ENCODE results near the gene POLR1D. TPM values are rescaled to one million over a fixed set of nuclear protein-coding genes. Genes with fewer than 3 reads are reported as not detected.

POLR1D gene
- total RNA-seq, 2 experiments from 2014 or later, result 197 to 200 TPM

DNA sequence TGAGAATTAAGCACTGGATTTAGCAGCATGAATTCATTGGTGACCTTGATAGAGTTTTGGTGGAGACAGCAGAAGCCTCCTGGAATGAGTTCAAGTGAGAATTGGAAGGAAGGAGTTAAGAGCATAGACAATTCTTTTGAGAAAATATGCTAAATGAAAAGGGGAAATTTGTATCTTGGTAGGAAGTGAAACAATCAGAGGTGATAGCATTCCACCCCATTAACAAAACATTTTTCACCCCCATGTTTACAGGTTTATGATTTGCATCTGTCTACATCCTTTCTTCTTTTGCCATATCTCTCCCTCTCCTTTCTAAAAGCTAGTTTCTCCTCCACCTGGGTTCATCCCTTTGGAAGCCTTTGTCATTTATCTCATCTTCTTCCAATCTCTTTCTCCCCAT is 28.8 kb upstream of the POLR1D start:
- ATAC-seq (ENCODE audit: poor library complexity) (no peak), DNase-seq (no peak)
- Histone ChIP-seq H3K4me1 (ENCODE audit: insufficient read depth, low read length) (no peaks in the 10 kb centered on the region), H3K4me3 (ENCODE audit: low read length) (no peak overlapping the region), H3K27ac (ENCODE audit: low read depth in 1 of 2, low read length in 2 of 2) (no peak overlapping the region), H3K27me3 (ENCODE audit: control insufficient read depth in 1 of 2, insufficient read depth in 2 of 2, low read length in 2 of 2) (no peaks in the 10 kb centered on the region), H3K36me3 (ENCODE audit: insufficient read depth, low read length) (no peaks in the 10 kb centered on the region), H3K9me3 (ENCODE audit: control insufficient read depth in 1 of 2, insufficient read depth in 1 of 2, low read length in 2 of 2) (no peaks in the 10 kb centered on the region)
- Mint-ChIP-seq H3K27ac (no peak overlapping the region), H3K36me3 (ENCODE audit: low read depth) (peaks cover 4% of the 10 kb centered on the region), H3K4me1 (ENCODE audit: low read depth) (peaks cover 5% of the 10 kb centered on the region), H3K4me3 (no peak overlapping the region), H3K27me3 (no peaks in the 10 kb centered on the region), H3K9me3 (peaks cover 4% of the 10 kb centered on the region)
- intact Hi-C loops (cut with DNase I, micrococcal nuclease), result no loop called here
- ChIA-PET POLR2A (no interaction called here), CTCF (no interaction called here)
- TF ChIP-seq, protein P1, sequence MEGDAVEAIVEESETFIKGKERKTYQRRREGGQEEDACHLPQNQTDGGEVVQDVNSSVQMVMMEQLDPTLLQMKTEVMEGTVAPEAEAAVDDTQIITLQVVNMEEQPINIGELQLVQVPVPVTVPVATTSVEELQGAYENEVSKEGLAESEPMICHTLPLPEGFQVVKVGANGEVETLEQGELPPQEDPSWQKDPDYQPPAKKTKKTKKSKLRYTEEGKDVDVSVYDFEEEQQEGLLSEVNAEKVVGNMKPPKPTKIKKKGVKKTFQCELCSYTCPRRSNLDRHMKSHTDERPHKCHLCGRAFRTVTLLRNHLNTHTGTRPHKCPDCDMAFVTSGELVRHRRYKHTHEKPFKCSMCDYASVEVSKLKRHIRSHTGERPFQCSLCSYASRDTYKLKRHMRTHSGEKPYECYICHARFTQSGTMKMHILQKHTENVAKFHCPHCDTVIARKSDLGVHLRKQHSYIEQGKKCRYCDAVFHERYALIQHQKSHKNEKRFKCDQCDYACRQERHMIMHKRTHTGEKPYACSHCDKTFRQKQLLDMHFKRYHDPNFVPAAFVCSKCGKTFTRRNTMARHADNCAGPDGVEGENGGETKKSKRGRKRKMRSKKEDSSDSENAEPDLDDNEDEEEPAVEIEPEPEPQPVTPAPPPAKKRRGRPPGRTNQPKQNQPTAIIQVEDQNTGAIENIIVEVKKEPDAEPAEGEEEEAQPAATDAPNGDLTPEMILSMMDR (IDR thresholded peaks at IDR 0.05), result no peak

DNA sequence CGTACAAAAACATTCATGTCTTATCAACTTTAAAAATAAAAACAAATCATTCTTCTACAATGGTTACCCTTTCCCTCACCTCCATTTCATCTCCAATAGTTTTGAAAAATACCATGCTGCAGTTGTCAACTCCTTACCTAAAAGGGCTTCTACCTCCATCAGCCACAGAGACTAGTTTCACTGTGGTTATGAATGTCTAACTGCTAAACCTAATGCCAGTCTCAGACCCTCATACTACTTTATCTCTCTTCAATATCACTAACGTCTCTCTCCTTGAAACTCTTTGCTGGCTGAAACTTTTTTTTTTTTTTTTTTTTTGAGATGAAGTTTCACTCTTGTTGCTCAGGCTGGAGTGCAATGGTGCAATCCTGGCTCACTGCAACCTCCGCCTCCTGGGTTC is 28.4 kb upstream of the POLR1D start:
- Histone ChIP-seq H3K9me3 (ENCODE audit: control insufficient read depth in 1 of 2, insufficient read depth in 1 of 2, low read length in 2 of 2) (no peaks in the 10 kb centered on the region), H3K4me1 (ENCODE audit: insufficient read depth, low read length) (no peaks in the 10 kb centered on the region), H3K4me3 (ENCODE audit: low read length) (no peak overlapping the region), H3K27ac (ENCODE audit: low read depth in 1 of 2, low read length in 2 of 2) (no peak overlapping the region), H3K36me3 (ENCODE audit: insufficient read depth, low read length) (no peaks in the 10 kb centered on the region), H3K27me3 (ENCODE audit: control insufficient read depth in 1 of 2, insufficient read depth in 2 of 2, low read length in 2 of 2) (no peaks in the 10 kb centered on the region)
- ATAC-seq (ENCODE audit: poor library complexity), result no peak
- Mint-ChIP-seq H3K27ac (no peak overlapping the region), H3K4me1 (ENCODE audit: low read depth) (peaks cover 2% of the 10 kb centered on the region), H3K4me3 (no peak overlapping the region), H3K27me3 (no peaks in the 10 kb centered on the region), H3K9me3 (peaks cover 2% of the 10 kb centered on the region), H3K36me3 (ENCODE audit: low read depth) (peaks cover 2% of the 10 kb centered on the region)
- intact Hi-C loops (cut with DNase I, micrococcal nuclease), result no loop called here
- ChIA-PET CTCF (no interaction called here), POLR2A (no interaction called here)
- DNase-seq, result no peak
- TF ChIP-seq, protein P1 (IDR thresholded peaks at IDR 0.05), result no peak

DNA sequence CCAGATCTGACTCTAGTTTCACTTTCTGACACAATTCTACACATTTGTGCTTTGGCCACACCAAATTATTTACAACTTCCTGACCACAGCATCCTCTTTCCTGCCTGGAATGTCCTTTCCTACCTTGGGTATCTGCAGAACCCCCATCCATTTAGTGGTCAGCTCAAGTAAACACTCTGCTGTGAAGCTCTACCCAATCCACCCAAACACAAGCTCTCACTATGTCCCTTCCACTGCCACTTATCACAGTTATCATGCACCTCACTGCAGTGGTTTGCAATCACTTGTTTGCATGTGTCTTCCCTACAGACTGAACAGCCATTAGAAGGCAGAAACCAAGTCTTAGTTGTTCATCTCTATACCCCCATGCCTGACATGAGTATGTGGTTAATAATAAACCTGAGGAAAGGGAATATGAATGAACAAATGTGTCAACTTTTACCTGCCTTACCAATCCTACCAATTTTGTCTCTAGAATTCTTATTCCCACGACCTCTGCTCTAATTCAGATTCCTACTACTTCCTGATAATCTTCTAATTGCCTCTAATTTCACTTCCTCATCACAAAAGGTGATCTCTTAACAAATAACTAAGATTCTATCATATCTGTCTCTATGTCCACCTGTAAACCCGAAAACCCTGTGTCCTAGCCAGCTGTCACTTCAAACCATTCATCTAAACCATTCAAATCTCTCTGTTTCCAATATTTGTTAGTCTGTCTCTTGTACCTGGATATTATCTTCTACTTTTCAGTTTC is 26.5 kb upstream of the POLR1D start:
- no peak overlapping the region for H3K27ac Mint-ChIP-seq
- no peak for DNase-seq
- TF ChIP-seq, protein P1 (IDR thresholded peaks at IDR 0.05), result no peak
- H3K4me1 Mint-ChIP-seq (ENCODE audit: low read depth), result peaks cover 3% of the 10 kb centered on the region
- intact Hi-C loops (cut with DNase I, micrococcal nuclease), result no loop called here
- Histone ChIP-seq H3K9me3 (ENCODE audit: control insufficient read depth in 1 of 2, insufficient read depth in 1 of 2, low read length in 2 of 2) (no peaks in the 10 kb centered on the region), H3K4me3 (ENCODE audit: low read length) (no peak overlapping the region), H3K27me3 (ENCODE audit: control insufficient read depth in 1 of 2, insufficient read depth in 2 of 2, low read length in 2 of 2) (no peaks in the 10 kb centered on the region), H3K36me3 (ENCODE audit: insufficient read depth, low read length) (no peaks in the 10 kb centered on the region), H3K27ac (ENCODE audit: low read depth in 1 of 2, low read length in 2 of 2) (no peak overlapping the region), H3K4me1 (ENCODE audit: insufficient read depth, low read length) (no peaks in the 10 kb centered on the region)
- H3K36me3 Mint-ChIP-seq (ENCODE audit: low read depth), result no peaks in the 10 kb centered on the region
- CTCF ChIA-PET, result no interaction called here
- no peak for ATAC-seq (ENCODE audit: poor library complexity)
- no peak overlapping the region for H3K4me3 Mint-ChIP-seq
- no peaks in the 10 kb centered on the region for H3K9me3 Mint-ChIP-seq
- POLR2A ChIA-PET, result no interaction called here
- no peaks in the 10 kb centered on the region for H3K27me3 Mint-ChIP-seq
